PC-3 (cell line): ENCODE data around the gene SNRPA1. TPM values are rescaled to one million over a fixed set of nuclear protein-coding genes. Genes with fewer than 3 reads are reported as not detected.

ENCODE experiments used
- ATAC-seq: fragments of 200-7000 bp; cut with Tn5 transposase; 2 replicates; pipeline ENCODE4 v1.9.1; 2020; ENCODE audit warnings: mild to moderate bottlenecking, moderate library complexity
- BruUV-seq: library from RNA; stranded (reverse); fragments of 400-500 nt; replicated peaks from 2 replicates; lab custom pipeline; 2021; lab: Mats Ljungman, UMichigan
- CTCF ChIA-PET: fragments of 300-600 bp; sonication (Branson Sonifier 250); formaldehyde crosslinking; loops from one replicate; lab custom pipeline; 2022; ENCODE audit warnings: antibody characterized with exemption; lab: Charles Lee
- POLR2A ChIA-PET: fragments of 300-600 bp; sonication (Branson Sonifier 250); formaldehyde crosslinking; loops from one replicate; lab custom pipeline; 2022; ENCODE audit warnings: antibody characterized with exemption; ENCODE audit not compliant: unreplicated experiment; lab: Charles Lee
- DNase-seq: peaks from one replicate; pipeline ENCODE4 v3.0.0-alpha.2; 2015
- H2AFZ ChIP-seq: fragments of 300-600 bp; sonication (generic); 2 replicates; pipeline ENCODE4 v1.6.0; 2016; ENCODE audit warnings: antibody characterized with exemption, low read length
- H3F3A ChIP-seq: fragments of 300-600 bp; sonication (generic); one replicate; pipeline ENCODE4 v1.6.0; 2017; ENCODE audit warnings: antibody characterized with exemption, low read length, control low read depth, mild to moderate bottlenecking; ENCODE audit not compliant: unreplicated experiment
- H3K27ac ChIP-seq: fragments of 300-600 bp; sonication (generic); 2 replicates; pipeline ENCODE4 v1.5.1; 2016; ENCODE audit warnings: mild to moderate bottlenecking, low read length
- H3K27me3 ChIP-seq: fragments of 300-600 bp; sonication (generic); 2 replicates; pipeline ENCODE4 v1.6.1; 2016; ENCODE audit warnings: low read length, mixed read lengths
- H3K36me3 ChIP-seq: fragments of 300-600 bp; sonication (generic); 2 replicates; pipeline ENCODE4 v1.6.1; 2016; ENCODE audit warnings: low read depth, mixed run types, low read length, mixed read lengths
- H3K4me1 ChIP-seq: fragments of 300-600 bp; sonication (generic); 2 replicates; pipeline ENCODE4 v1.5.1; 2016; ENCODE audit warnings: low read length; ENCODE audit not compliant: insufficient read depth
- H3K4me2 ChIP-seq: fragments of 300-600 bp; sonication (generic); 2 replicates; pipeline ENCODE4 v1.6.0; 2016; ENCODE audit warnings: low read length
- H3K4me3 ChIP-seq: fragments of 300-600 bp; sonication (generic); 2 replicates; pipeline ENCODE4 v1.5.1; 2016; ENCODE audit warnings: mild to moderate bottlenecking, low read length, mixed read lengths
- H3K79me2 ChIP-seq: fragments of 300-600 bp; sonication (generic); 2 replicates; pipeline ENCODE4 v1.6.1; 2017; ENCODE audit warnings: low read length, mixed read lengths
- H3K9ac ChIP-seq: fragments of 300-600 bp; sonication (generic); 2 replicates; pipeline ENCODE4 v1.6.0; 2016; ENCODE audit warnings: mild to moderate bottlenecking, low read length
- H3K9me2 ChIP-seq: fragments of 300-600 bp; sonication (generic); replicated peaks from 2 replicates; pipeline ENCODE4 v1.6.1; 2016; ENCODE audit warnings: mixed run types, low read length, mixed read lengths
- H3K9me3 ChIP-seq: fragments of 300-600 bp; sonication (generic); 2 replicates; pipeline ENCODE4 v1.6.1; 2016; ENCODE audit warnings: low read length, mixed read lengths
- H4K20me1 ChIP-seq: fragments of 300-600 bp; sonication (generic); 2 replicates; pipeline ENCODE4 v1.6.1; 2016; ENCODE audit warnings: low read length, mixed read lengths
- EZH2 ChIP-seq: fragments of 300-600 bp; sonication (generic); IDR thresholded peaks from one replicate; pipeline ENCODE4 v1.6.1; 2017; ENCODE audit warnings: antibody characterized with exemption, mild to moderate bottlenecking, low read length; ENCODE audit not compliant: unreplicated experiment
- EZH2phosphoT487 ChIP-seq: fragments of 300-600 bp; sonication (generic); IDR thresholded peaks from 2 replicates; pipeline ENCODE4 v1.6.1; 2018; ENCODE audit warnings: mild to moderate bottlenecking, antibody characterized with exemption, low read length, borderline replicate concordance
- intact Hi-C: fragments of 100-400 bp; cut with micrococcal nuclease; formaldehyde crosslinking; loops from 2 replicates; pipeline ENCODE4 v1.9.0; 2023
- total RNA-seq: library from RNA; depleted of rRNA; stranded (reverse); fragments of >200 nt; gene quantifications from 2 replicates; pipeline ENCODE4 v1.2.3, GENCODE V29; 2014
- TF ChIP-seq, protein P1 (sequence below): fragments of 300-600 bp; sonication (generic); conservative IDR thresholded peaks from 2 replicates; pipeline ENCODE4 v1.5.1; 2017; ENCODE audit warnings: antibody characterized with exemption, low read depth, mild to moderate bottlenecking, low read length

The SNRPA1 gene
- total RNA-seq, 1 experiment from 2014 or later: 66.1 TPM

DNA sequence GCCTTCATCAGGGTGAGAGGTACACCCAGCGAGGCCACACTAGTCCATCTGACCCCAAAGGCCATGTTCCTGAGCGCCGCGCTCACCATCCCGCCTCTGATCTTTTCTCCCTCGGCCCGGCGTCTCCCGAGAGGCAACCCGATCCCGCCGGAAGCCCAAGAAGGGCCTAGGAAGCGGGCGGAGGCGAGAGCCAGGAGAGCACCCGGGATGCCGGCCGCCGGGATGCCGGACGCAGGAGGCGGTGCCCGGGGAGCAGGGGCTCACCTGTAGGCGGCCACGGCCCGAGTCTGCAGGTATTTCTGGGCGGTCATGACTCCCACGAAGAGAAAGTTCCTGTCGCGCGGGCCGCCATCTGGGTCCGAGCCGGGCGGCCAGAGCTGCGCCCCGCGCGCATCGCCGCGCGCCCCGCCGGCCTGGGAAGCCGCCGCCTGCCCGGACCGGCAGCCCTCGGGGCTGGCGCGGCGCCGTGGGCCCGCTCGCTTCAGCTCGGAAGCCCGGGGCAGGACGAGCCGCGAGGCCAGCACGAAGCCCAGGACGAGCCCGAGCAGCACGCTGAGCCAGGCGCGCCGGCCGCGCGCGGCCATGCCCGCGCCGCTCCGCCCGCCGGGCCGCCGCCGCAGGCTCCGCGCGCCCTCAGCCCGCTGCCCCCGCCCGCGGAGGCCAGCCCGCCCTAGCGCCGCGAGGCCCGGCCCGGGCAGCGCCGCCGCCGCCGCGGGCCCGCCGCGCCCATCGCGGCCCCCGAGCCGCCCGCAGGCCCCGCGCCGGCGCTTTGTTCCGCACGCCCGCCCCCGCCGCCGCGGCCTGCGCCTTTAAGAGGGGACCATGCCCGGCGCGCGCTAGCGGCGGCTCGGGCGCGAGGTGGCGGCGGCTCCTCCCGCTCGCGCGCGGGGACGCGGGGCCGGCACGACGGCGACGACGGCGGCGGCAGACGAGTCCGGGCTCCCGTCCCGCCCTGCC lies 43.9 kb downstream of the SNRPA1 start:
- Histone ChIP-seq H3K9me2 (no peaks in the 10 kb centered on the region), H3F3A (no peaks in the 10 kb centered on the region), H3K4me2 (peak overlapping the region; percentile 94), H3K9me3 (no peaks in the 10 kb centered on the region), H3K9ac (peak overlapping the region; percentile 57), H4K20me1 (peaks cover 21% of the 10 kb centered on the region), H3K4me1 (peaks cover 11% of the 10 kb centered on the region), H3K4me3 (peak overlapping the region; percentile 87), H2AFZ (peak overlapping the region; percentile 79), H3K36me3 (peaks cover 4% of the 10 kb centered on the region; the same call in 1 of the 2 replicates), H3K27ac (no peak overlapping the region), H3K27me3 (no peaks in the 10 kb centered on the region), H3K79me2 (peaks cover 49% of the 10 kb centered on the region)
- peak; percentile 41 for DNase-seq
- no TSS peak for BruUV-seq
- ChIA-PET CTCF (interaction anchor here (0.7 kb wide), 1 partner anchor 392 kb away, joined by 3 read pairs; no protein-coding TSS in a partner anchor), POLR2A (no interaction called here)
- intact Hi-C loops: loop anchor here (1.0 to 5.0 kb wide), 3 partner anchors 49 to 84 kb away; no protein-coding TSS in a partner anchor
- ATAC-seq: peak; percentile 31
- TF ChIP-seq EZH2phosphoT487 (no peak), EZH2 (no peak)
- TF ChIP-seq, protein P1, sequence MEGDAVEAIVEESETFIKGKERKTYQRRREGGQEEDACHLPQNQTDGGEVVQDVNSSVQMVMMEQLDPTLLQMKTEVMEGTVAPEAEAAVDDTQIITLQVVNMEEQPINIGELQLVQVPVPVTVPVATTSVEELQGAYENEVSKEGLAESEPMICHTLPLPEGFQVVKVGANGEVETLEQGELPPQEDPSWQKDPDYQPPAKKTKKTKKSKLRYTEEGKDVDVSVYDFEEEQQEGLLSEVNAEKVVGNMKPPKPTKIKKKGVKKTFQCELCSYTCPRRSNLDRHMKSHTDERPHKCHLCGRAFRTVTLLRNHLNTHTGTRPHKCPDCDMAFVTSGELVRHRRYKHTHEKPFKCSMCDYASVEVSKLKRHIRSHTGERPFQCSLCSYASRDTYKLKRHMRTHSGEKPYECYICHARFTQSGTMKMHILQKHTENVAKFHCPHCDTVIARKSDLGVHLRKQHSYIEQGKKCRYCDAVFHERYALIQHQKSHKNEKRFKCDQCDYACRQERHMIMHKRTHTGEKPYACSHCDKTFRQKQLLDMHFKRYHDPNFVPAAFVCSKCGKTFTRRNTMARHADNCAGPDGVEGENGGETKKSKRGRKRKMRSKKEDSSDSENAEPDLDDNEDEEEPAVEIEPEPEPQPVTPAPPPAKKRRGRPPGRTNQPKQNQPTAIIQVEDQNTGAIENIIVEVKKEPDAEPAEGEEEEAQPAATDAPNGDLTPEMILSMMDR: no peak

DNA sequence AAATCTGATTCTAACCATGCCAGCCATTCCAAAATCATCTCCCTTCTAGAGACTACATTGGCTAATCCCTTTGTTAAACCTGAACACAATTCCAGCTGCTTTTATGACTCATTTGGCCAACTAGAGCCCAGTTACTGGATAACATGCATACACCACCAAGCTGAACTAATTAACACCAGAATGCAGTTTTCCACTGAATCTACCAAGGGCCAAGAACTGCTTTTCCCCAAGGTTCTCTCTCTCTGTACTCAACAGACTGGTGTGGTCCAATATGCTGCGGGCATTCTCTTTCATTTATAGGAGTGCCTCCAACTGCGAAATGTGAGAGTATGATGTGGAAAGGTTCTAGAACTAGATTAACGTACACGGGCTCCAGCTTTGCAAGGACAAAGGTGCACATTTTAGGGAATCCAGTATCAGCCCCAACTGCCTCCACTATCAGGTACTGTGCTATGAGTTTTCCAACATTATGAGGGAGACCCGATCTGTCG lies 44.7 kb downstream of the SNRPA1 start:
- H3K27me3 ChIP-seq: no peaks in the 10 kb centered on the region
- H3K9me3 ChIP-seq: no peaks in the 10 kb centered on the region
- peaks cover 25% of the 10 kb centered on the region for H4K20me1 ChIP-seq
- peak overlapping the region; percentile 66 for H2AFZ ChIP-seq
- DNase-seq (peak; percentile 62), ATAC-seq (peak; percentile 22; the same call in 1 of the 2 replicates)
- H3K4me1 ChIP-seq: peaks cover 11% of the 10 kb centered on the region
- POLR2A ChIA-PET: no interaction called here
- CTCF ChIA-PET: no interaction called here
- TF ChIP-seq EZH2: no peak
- no peak for TF ChIP-seq EZH2phosphoT487
- TF ChIP-seq, protein P1: no peak
- intact Hi-C loops: loop anchor here (1.0 to 5.0 kb wide), 3 partner anchors 48 to 83 kb away; no protein-coding TSS in a partner anchor
- H3F3A ChIP-seq: no peaks in the 10 kb centered on the region
- BruUV-seq: TSS peak; percentile 55
- H3K4me2 ChIP-seq: peak overlapping the region; percentile 94
- H3K4me3 ChIP-seq: peak overlapping the region; percentile 87
- H3K9ac ChIP-seq: peak overlapping the region; percentile 57
- no peak overlapping the region for H3K27ac ChIP-seq
- peaks cover 4% of the 10 kb centered on the region; the same call in 1 of the 2 replicates for H3K36me3 ChIP-seq
- H3K79me2 ChIP-seq: peaks cover 57% of the 10 kb centered on the region
- H3K9me2 ChIP-seq: no peaks in the 10 kb centered on the region
